GM12875 (cell line): ENCODE results near the gene MEGF11.

Experiments
- H3K4me3 ChIP-seq: one replicate; pipeline ENCODE4 v1.5.1; 2011; ENCODE audit warnings: low read depth, low read length, control low read depth
- TF ChIP-seq, protein P1 (sequence below): IDR thresholded peaks from 2 replicates; pipeline ENCODE4 v1.5.1; 2011; ENCODE audit warnings: low read depth, mild to moderate bottlenecking, control low read depth, inconsistent platforms, low read length, moderate library complexity, borderline replicate concordance; ENCODE audit not compliant: insufficient read depth

Gene MEGF11

DNA sequence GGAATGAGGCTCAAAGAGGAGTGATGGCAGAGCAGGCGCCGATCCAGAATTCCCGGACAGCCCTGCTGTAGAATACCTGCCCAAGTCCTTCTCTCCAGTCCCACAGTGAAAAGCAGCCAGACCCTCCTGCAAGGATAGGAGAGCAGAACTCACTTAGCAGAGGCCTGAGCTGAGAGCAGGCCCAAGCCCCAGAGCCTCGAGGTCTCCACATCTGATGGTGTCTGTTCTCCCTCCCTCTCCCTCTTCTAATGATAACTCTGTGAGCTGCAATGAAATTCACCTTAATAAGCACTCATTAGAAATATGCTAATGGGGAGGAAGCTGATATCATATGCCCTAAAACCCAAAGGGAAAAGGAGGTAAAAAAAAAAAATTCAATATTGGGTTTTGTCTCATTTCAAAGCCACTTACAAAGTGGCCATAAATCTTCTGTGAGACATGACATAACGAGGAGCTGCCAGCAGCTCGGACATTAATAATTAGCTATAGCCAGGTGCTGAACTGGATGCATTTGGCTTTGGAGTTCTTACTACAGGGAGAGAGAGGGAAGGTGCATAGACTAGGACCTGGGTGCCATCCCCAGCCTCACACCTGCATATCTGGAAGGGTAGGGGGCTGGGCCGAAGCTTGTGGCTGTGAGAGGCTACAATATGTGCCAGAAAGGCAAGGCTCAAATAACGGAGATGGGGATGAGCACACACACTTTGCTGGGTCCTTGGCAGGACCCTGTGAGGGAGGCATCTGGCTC, 108.4 kb downstream of the MEGF11 start:
- TF ChIP-seq, protein P1, sequence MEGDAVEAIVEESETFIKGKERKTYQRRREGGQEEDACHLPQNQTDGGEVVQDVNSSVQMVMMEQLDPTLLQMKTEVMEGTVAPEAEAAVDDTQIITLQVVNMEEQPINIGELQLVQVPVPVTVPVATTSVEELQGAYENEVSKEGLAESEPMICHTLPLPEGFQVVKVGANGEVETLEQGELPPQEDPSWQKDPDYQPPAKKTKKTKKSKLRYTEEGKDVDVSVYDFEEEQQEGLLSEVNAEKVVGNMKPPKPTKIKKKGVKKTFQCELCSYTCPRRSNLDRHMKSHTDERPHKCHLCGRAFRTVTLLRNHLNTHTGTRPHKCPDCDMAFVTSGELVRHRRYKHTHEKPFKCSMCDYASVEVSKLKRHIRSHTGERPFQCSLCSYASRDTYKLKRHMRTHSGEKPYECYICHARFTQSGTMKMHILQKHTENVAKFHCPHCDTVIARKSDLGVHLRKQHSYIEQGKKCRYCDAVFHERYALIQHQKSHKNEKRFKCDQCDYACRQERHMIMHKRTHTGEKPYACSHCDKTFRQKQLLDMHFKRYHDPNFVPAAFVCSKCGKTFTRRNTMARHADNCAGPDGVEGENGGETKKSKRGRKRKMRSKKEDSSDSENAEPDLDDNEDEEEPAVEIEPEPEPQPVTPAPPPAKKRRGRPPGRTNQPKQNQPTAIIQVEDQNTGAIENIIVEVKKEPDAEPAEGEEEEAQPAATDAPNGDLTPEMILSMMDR: no peak
- H3K4me3 ChIP-seq: no peak overlapping the region

DNA sequence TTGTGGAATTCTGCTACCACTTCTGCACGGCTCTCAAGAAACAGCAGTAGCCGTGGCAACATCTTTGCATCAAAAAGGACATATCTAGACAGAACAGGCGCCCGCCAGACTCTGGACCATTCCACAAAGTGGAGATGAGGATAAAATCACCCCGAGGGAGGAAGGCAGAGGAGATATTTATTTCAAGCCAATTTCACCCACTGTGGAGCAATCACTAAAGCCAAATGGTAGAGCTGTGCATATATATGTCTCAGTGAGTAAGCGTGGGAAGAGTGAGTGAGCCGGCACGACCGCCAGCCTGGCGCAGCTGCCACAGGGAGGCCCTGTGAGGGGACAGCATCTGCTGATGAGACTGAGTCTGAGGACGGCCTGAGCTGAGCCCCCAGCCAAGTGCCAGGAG, 111.3 kb downstream of the MEGF11 start:
- no peak overlapping the region for H3K4me3 ChIP-seq
- TF ChIP-seq, protein P1: no peak

DNA sequence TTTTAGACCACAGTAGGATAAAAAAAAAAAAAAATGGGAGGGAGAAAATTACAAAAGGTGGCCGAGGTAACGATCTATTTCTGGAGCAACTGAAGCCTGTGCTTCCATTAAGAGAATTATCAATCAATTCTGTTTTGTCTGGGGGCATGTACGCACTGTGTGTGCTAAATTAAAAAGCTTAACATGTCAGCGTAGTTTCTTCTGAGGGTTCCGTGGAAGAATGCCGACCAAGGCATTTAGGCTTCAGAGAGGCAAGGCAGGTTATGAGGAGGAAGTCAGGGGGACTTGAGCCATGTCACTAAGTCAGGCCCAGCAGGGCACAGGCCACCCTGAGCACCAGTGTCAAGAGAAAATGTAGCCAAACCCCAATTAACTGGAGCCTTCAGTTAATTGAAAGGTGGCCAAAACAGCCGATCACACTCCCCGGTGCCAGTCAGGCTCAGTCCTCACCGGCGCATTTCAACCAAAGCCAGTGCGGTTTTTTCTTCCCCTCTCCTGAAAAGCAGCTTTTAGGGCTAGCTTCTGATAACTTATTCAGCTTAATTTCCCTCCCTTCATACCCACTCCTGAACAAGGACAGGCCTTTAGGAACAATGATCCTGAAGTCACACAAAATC, 113.9 kb downstream of the MEGF11 start:
- no peak overlapping the region for H3K4me3 ChIP-seq
- TF ChIP-seq, protein P1: no peak

DNA sequence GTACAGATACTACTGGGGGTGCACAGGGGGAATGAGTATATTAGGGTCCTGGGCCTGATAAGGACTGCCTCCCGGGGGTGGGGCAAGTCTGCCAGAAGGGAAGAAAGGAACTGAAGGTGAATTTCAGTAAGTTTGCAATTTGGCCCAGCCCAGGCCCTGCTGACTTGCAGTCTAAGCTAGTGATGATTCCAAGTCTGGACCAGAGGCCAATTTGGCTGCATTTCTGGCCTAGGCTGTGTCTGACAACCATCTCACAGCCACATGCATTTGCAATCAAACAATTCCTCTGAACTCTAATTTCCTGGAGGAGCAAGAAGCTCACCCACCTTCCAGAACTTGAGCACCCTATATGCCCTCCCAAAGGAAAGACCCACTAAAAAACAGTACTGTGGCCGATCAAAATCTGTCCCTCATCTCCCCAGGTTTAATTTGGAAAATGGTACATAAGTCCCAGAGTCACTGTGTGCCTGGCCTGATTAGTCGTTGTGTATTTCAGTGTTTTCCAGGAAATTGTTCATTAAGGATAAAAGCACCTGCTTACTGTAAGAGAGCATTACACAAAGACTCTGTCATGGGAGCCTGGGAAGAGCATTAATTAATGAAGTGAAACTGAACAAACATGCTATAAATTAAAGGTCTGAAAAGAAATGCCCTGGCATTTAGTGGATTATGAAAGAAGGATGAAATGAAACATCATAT, 114.5 kb downstream of the MEGF11 start:
- TF ChIP-seq, protein P1: no peak
- H3K4me3 ChIP-seq: no peak overlapping the region

DNA sequence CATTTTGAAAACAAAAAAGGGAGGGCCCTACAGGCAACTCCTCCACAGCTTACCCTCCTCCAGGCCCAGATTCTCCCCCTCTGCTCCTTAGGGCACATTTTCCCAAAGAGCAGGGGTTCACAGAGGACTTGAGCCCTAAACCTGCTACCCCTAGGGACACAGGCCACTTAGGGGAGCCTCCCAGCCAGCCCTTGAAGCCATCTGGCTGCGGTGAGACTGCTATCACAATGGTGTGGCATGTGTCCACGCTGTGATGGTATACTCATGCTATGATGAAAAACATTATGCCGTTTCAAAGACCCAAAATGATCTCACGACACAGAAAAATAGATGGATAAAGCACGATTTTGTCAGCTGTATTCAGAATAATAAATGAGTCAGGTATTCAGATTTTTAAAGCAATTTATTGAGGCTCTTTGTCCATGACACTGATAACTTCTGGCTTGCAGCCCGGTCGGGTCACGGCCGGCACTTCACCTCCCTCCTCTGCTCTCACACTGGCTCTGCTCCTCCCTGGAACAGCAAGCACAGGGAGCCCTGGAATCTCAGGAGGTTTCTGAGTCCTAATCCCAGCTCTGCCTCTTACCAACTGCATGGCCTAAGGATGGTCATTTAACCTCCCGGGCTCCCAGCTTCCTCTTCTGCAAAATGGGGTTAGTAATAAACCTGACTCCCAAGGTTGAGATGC, 115.3 kb downstream of the MEGF11 start:
- TF ChIP-seq, protein P1: no peak
- H3K4me3 ChIP-seq: no peak overlapping the region

DNA sequence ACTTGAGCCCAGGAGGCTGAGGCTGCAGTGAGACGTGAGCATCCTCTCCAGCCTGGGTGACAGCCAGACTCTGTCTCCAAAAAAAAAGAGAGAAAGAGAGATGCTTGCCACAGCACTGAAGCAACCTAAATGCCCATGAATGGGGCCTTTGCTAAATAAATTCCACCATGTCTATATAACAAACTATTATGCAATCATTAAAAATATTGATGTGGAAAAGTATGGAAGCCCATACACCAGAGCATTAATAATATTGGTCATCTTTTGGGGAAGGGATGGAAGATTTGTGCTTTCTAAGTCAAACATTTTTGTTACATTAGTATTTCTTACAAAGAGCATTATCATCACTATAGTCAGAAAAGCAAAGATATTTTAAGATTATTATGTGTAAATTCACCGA, 116.6 kb downstream of the MEGF11 start:
- TF ChIP-seq, protein P1: no peak
- no peak overlapping the region for H3K4me3 ChIP-seq
